Common myeloid progenitor, CD34-positive (primary cell): ENCODE results near the gene INTS13.

Experiments used
- CTCF ChIA-PET: fragments of 350-600 bp; sonication (Branson Sonifier 250); formaldehyde crosslinking; loops from one replicate; lab custom pipeline; 2021; ENCODE audit warnings: antibody characterized with exemption; lab: Charles Lee
- POLR2A ChIA-PET: fragments of 350-600 bp; sonication (Branson Sonifier 250); formaldehyde crosslinking; loops from one replicate; lab custom pipeline; 2021; ENCODE audit warnings: antibody characterized with exemption; lab: Charles Lee
- DNase-seq, 3 donors: peaks; one replicate each; pipeline versions ENCODE4 v3.0.0 to v3.0.0-alpha.2; 2013
- H3K27ac ChIP-seq, 2 experiments: 1 replicate in 1 of 2; 2 replicates in 1 of 2; pipeline ENCODE4 v1.7.0; 2013; ENCODE audit warnings: inconsistent platforms in 2 of 2, low read length in 2 of 2, mild to moderate bottlenecking in 2 of 2, low read depth in 1 of 2, moderate library complexity in 1 of 2; ENCODE audit not compliant: severe bottlenecking in 2 of 2, insufficient read depth in 1 of 2, poor library complexity in 1 of 2
- H3K27me3 ChIP-seq, 5 experiments: replicated peaks in 2 of 5; 1 replicate in 3 of 5; 2 replicates in 2 of 5; pipeline versions ENCODE4 v1.6.1 to v1.7.0; 2013; ENCODE audit warnings: low read length in 4 of 5, mild to moderate bottlenecking in 2 of 5, moderate library complexity in 2 of 5, inconsistent platforms in 1 of 5; ENCODE audit not compliant: insufficient read depth in 5 of 5, control insufficient read depth in 4 of 5
- H3K36me3 ChIP-seq, 4 experiments: 1 replicate in 2 of 4; 2 replicates in 2 of 4; pipeline versions ENCODE4 v1.6.1 to v1.7.0; 2013; ENCODE audit warnings: low read length in 3 of 4, control low read depth in 1 of 4, mild to moderate bottlenecking in 1 of 4; ENCODE audit not compliant: control insufficient read depth in 4 of 4, insufficient read depth in 4 of 4
- H3K4me1 ChIP-seq, 4 experiments: 1 replicate in 3 of 4; 2 replicates in 1 of 4; pipeline versions ENCODE4 v1.6.1 to v1.7.1; 2013; ENCODE audit warnings: low read length in 3 of 4, mild to moderate bottlenecking in 3 of 4, control low read depth in 1 of 4, inconsistent platforms in 1 of 4, moderate library complexity in 1 of 4; ENCODE audit not compliant: control insufficient read depth in 4 of 4, insufficient read depth in 4 of 4; ENCODE audit errors: control extremely low read depth in 1 of 4
- H3K4me3 ChIP-seq, 7 experiments: 1 replicate in 4 of 7; 2 replicates in 3 of 7; pipeline versions ENCODE4 v1.5.1 to v1.7.0; 2013; ENCODE audit warnings: mild to moderate bottlenecking in 7 of 7, low read length in 6 of 7, moderate library complexity in 6 of 7, inconsistent platforms in 2 of 7, low read depth in 2 of 7, control low read depth in 1 of 7; ENCODE audit not compliant: insufficient read depth in 4 of 7, control insufficient read depth in 1 of 7; ENCODE audit errors: extremely low read depth in 1 of 7
- H3K9me3 ChIP-seq, 5 experiments: 1 replicate in 4 of 5; 2 replicates in 1 of 5; pipeline versions ENCODE4 v1.6.1 to v1.7.1; 2013; ENCODE audit warnings: low read length in 4 of 5, mild to moderate bottlenecking in 2 of 5, inconsistent platforms in 1 of 5, low read depth in 1 of 5, moderate library complexity in 1 of 5; ENCODE audit not compliant: control insufficient read depth in 4 of 5, insufficient read depth in 2 of 5; ENCODE audit errors: control extremely low read depth in 1 of 5
- WGBS: methylation state at CpG from one replicate; pipeline ENCODE4 v1.1.5; 2013; ENCODE audit not compliant: insufficient coverage; 5-methylcytosine and 5-hydroxymethylcytosine counted together

Gene INTS13

DNA sequence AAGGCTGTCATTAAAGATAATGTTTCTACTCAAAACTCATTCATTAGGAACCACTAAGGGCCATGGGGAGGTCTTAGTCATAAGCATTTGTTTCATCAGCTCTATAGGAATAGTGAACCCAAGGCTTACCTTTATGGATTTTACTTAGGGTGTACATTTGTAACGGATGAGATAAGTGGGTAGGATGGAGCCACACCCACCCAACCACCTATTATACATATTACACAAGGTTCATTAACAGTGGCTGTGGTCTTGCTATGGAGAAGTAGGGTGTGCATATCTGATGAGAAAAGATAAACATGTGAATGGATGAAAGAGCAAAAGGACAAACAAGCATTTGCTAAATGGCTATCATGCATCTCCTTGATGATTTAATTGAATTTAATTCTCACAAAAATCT, 65.2 kb downstream of the INTS13 start:
- H3K27ac ChIP-seq = no peak overlapping the region
- WGBS = no CpG with 5 or more reads among the region's 1 CpG
- ChIA-PET POLR2A (no interaction called here), CTCF (interaction anchor here (1.2 to 9.3 kb wide), 3 partner anchors 10 to 24 kb away, joined by 3 to 71 read pairs (median 6); no protein-coding TSS in a partner anchor)
- H3K27me3 ChIP-seq = no peaks in the 10 kb centered on the region
- H3K4me3 ChIP-seq = no peak overlapping the region
- peak in 2 of 3 donors; percentile 39 to 52 for DNase-seq
- H3K4me1 ChIP-seq = peaks cover 12 to 39% (median 29%) of the 10 kb centered on the region in 4 experiments
- H3K36me3 ChIP-seq = no peaks in the 10 kb centered on the region
- peaks cover 0 to 5% (median 0%) of the 10 kb centered on the region in 5 experiments for H3K9me3 ChIP-seq

DNA sequence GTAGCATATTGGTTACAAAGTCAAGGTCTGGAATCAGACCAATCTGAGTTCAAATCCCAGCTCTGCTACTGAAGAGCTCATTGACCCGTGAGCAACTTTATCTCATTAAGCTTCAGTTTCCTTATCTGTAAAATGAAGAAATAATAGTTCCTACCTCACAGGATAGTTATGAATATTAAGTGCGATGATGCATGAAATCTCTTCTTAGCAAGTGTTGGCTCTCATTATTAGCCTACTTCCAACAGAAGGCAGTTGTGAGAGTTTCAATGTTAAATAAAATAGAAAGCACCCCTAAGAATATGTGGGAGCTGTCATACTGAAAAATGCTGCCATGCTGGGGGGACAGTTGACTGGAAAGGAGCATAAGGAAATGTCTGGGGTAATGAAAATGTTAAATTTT, 65.8 kb downstream of the INTS13 start:
- H3K27ac ChIP-seq = no peak overlapping the region
- H3K4me1 ChIP-seq = peaks cover 12 to 43% (median 31%) of the 10 kb centered on the region in 4 experiments
- H3K36me3 ChIP-seq = no peaks in the 10 kb centered on the region
- CTCF ChIA-PET = interaction anchor here (0.7 to 9.3 kb wide), 6 partner anchors 9 to 38 kb away, joined by 3 to 71 read pairs (median 4); partner anchors contain the start of gene ITPR2
- H3K9me3 ChIP-seq = no peaks in the 10 kb centered on the region
- no peak overlapping the region for H3K4me3 ChIP-seq
- WGBS = no CpG with 5 or more reads among the region's 2 CpGs
- no peaks in the 10 kb centered on the region for H3K27me3 ChIP-seq
- POLR2A ChIA-PET = no interaction called here
- no peak for DNase-seq

DNA sequence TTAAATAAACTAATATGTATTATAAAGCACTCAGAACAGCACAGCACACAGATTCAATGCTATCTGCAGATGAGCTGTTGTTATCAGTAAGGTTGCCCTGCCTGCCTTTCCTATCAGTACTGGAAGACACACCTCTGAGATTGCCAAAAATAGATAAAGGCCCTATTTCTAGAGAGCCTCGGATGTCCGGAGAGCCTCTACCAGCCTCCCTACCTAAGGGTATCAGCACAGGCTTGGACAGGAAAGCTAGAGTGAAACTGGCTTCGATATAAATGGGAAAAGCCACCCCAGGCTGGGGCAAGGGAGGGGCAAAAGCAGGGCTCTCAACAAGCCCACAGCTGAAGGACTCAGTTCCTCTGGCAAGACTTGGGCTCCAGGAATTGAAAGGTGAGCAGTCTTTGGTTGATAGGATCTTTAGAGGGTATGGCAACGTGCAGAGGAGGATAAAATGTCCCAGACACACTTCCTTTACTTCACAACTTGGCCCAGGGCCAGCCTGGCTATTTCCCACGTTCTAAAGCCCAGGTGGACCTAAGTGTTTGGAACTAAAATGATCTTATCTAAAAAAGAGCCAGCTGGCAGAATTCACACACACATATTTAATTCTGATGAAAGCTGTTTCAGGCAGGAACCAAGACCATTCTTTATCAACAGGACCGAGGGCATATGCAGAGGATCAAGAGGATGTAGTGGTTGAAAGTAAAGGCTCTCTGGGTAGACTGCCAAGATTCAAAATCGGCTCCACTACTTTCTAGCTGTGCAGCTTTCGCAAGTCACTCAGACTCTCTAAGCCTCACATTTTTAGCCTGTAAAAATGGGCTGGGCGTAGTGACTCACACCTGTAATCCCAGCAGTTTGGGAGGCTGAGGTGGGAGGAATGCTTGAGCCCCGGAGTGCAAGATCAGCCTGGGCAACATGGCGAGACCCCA, 67.0 kb downstream of the INTS13 start:
- DNase-seq = peak; percentile 50 to 91 (median 87)
- H3K4me3 ChIP-seq = peak overlapping the region in 4 of 7 experiments; percentile 3 to 53 (median 12)
- WGBS = 26% methylated on average over 6 of the region's 11 CpGs
- peak overlapping the region; percentile 8 to 60 for H3K27ac ChIP-seq
- peaks cover 12 to 54% (median 38%) of the 10 kb centered on the region in 4 experiments for H3K4me1 ChIP-seq
- CTCF ChIA-PET = interaction anchor here (1.2 to 9.3 kb wide), 11 partner anchors 8 to 435 kb away, joined by 3 to 71 read pairs (median 4); partner anchors contain the start of gene ITPR2
- no peaks in the 10 kb centered on the region for H3K36me3 ChIP-seq
- no peaks in the 10 kb centered on the region for H3K27me3 ChIP-seq
- POLR2A ChIA-PET = no interaction called here
- H3K9me3 ChIP-seq = no peaks in the 10 kb centered on the region

DNA sequence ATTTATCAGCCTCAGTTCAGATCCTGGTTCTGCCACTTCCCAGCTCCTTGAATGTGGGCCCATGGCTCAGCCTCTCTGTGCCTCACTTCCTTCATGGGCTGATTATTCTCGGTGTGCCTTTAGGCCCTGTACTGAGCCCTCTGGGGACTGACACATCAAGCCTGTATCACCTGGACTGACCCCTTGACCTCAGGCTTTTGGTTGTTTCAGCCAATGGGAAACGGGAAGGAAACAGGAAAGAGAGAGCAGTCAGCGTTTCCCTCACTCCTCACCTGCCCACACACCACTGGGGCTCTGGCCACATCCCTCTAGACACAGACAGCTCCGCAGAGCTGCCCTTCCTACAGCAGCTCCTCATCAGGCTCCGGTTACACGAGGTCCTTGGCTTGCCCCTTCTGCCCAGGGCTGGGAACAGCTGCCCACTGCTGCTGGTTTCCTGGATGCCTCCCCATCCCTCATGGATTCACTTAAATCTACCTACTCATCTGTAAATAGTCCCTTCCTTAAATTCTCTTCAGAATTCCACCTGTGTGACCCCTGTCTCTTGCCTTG, 67.8 kb downstream of the INTS13 start:
- WGBS = 58% methylated on average over 4 of the region's 6 CpGs
- ChIA-PET POLR2A (no interaction called here), CTCF (interaction anchor here (0.9 to 9.3 kb wide), 9 partner anchors 9 to 436 kb away, joined by 3 to 71 read pairs (median 4); no protein-coding TSS in a partner anchor)
- H3K27me3 ChIP-seq = no peaks in the 10 kb centered on the region
- DNase-seq = no peak
- no peaks in the 10 kb centered on the region for H3K9me3 ChIP-seq
- peaks cover 12 to 55% (median 39%) of the 10 kb centered on the region in 4 experiments for H3K4me1 ChIP-seq
- peak overlapping the region in 1 of 7 experiments; percentile 7 for H3K4me3 ChIP-seq
- H3K36me3 ChIP-seq = no peaks in the 10 kb centered on the region
- no peak overlapping the region for H3K27ac ChIP-seq

DNA sequence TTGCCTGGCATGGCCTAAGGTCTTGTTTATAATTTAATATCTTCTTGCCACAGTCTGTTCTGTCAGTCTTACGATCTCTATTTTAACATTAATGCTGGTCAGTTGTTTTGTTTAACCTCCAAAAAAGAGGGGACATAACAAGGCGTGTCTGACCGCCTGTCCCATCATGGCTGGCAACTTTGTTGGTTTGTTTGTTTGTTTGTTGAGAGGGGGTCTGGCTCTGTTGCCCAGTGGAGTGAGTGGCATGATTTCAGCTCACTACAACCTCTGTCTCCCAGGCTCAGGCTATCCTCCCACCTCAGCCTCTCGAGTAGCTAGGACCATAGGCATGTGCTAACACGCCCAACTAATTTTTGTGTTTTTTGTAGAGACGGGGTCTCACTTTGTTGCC, 68.7 kb downstream of the INTS13 start:
- Histone ChIP-seq H3K4me3 (no peak overlapping the region), H3K27ac (no peak overlapping the region), H3K4me1 (peaks cover 12 to 55% (median 36%) of the 10 kb centered on the region in 4 experiments), H3K9me3 (no peaks in the 10 kb centered on the region), H3K36me3 (no peaks in the 10 kb centered on the region), H3K27me3 (no peaks in the 10 kb centered on the region)
- WGBS = 96% methylated on average over 5 of the region's 6 CpGs
- no peak for DNase-seq
- ChIA-PET POLR2A (no interaction called here), CTCF (interaction anchor here (0.9 to 9.3 kb wide), 6 partner anchors 8 to 139 kb away, joined by 3 to 71 read pairs (median 8); no protein-coding TSS in a partner anchor)

DNA sequence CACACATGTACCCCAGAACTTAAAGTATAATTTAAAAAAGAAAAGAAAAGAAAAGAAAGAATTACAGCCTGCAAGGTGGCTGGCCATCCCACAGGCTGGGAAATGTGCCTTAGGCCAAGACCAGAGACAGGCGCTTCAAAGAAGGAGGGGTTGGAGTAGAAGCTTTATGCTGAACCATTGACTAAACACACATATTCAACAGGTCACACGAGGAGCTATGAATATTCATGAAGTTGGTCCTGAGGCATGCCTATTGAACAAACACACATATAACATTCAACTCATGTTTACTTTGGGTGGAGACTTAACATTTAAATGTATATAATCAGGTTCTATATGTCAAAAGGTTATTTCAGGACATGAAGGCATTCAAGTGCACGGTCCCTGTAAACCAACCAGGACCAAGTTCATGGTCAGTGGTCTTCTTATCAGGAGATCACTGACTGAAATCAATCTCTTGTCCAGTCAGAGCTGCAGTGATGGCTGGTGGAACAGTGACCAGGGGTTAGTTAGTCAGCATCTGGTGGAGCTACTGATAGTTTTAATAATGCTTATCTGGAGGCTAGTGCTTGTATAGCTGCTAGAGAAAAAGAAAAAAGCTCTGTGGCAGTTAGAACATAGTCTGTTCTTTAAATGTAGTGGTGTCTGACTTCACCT, 69.2 kb downstream of the INTS13 start:
- H3K27ac ChIP-seq = no peak overlapping the region
- no peaks in the 10 kb centered on the region for H3K27me3 ChIP-seq
- no peak for DNase-seq
- H3K4me1 ChIP-seq = peaks cover 12 to 55% (median 35%) of the 10 kb centered on the region in 4 experiments
- H3K36me3 ChIP-seq = no peaks in the 10 kb centered on the region
- CTCF ChIA-PET = interaction anchor here (0.7 to 9.3 kb wide), 7 partner anchors 8 to 140 kb away, joined by 3 to 71 read pairs (median 3); no protein-coding TSS in a partner anchor
- H3K4me3 ChIP-seq = no peak overlapping the region
- no peaks in the 10 kb centered on the region for H3K9me3 ChIP-seq
- WGBS = 100% methylated on average over 1 of the region's 3 CpGs
- POLR2A ChIA-PET = no interaction called here
